ENCODE measurements around the gene RUNX1. TPM values are rescaled to one million over a fixed set of nuclear protein-coding genes. Genes with fewer than 3 reads are reported as not detected.

The RUNX1 gene
- total RNA-seq, 1 experiment from 2014 or later, result 95.4 TPM

DNA sequence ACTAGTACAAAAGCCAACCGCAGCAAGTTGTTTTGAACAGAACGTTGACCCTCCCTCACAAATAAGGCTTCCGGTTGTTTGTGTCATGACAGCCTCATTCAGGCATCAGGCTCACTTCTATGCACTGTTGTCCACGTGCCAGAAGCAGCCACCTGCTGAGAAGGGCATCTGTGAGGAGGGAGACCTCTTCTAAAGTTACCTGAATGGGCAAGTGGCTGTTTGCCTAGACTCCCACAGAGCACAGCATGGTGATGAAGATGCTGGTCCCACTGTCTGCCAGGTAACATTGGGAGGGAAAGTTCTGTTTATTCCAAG, 204.2 kb downstream of the RUNX1 start:
- Mint-ChIP-seq H3K36me3 (ENCODE audit: insufficient read depth, unreplicated experiment) (peaks cover 65% of the 10 kb centered on the region), H3K9me3 (ENCODE audit: low read depth, unreplicated experiment) (no peaks in the 10 kb centered on the region), H3K27me3 (ENCODE audit: unreplicated experiment) (no peaks in the 10 kb centered on the region), H3K4me1 (ENCODE audit: low read depth, unreplicated experiment) (peaks cover 56% of the 10 kb centered on the region), H3K4me3 (ENCODE audit: low read depth, unreplicated experiment) (peak overlapping the region; percentile 27), H3K27ac (ENCODE audit: unreplicated experiment) (no peak overlapping the region)
- no TSS peak for BruUV-seq (replicated peaks)
- TF ChIP-seq, protein P1, sequence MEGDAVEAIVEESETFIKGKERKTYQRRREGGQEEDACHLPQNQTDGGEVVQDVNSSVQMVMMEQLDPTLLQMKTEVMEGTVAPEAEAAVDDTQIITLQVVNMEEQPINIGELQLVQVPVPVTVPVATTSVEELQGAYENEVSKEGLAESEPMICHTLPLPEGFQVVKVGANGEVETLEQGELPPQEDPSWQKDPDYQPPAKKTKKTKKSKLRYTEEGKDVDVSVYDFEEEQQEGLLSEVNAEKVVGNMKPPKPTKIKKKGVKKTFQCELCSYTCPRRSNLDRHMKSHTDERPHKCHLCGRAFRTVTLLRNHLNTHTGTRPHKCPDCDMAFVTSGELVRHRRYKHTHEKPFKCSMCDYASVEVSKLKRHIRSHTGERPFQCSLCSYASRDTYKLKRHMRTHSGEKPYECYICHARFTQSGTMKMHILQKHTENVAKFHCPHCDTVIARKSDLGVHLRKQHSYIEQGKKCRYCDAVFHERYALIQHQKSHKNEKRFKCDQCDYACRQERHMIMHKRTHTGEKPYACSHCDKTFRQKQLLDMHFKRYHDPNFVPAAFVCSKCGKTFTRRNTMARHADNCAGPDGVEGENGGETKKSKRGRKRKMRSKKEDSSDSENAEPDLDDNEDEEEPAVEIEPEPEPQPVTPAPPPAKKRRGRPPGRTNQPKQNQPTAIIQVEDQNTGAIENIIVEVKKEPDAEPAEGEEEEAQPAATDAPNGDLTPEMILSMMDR (IDR thresholded peaks at IDR 0.05; ENCODE audit: unreplicated experiment), result no peak
- intact Hi-C loops (cut with micrococcal nuclease; ENCODE audit: unreplicated experiment), result loop anchor here (5.0 to 10.0 kb wide), 2 partner anchors 37 to 150 kb away; no protein-coding TSS in a partner anchor
- CTCF ChIA-PET, result interaction anchor here (0.5 to 2.0 kb wide), 2 partner anchors 99 to 311 kb away, joined by 3 to 6 read pairs; no protein-coding TSS in a partner anchor
- no peak for DNase-seq

DNA sequence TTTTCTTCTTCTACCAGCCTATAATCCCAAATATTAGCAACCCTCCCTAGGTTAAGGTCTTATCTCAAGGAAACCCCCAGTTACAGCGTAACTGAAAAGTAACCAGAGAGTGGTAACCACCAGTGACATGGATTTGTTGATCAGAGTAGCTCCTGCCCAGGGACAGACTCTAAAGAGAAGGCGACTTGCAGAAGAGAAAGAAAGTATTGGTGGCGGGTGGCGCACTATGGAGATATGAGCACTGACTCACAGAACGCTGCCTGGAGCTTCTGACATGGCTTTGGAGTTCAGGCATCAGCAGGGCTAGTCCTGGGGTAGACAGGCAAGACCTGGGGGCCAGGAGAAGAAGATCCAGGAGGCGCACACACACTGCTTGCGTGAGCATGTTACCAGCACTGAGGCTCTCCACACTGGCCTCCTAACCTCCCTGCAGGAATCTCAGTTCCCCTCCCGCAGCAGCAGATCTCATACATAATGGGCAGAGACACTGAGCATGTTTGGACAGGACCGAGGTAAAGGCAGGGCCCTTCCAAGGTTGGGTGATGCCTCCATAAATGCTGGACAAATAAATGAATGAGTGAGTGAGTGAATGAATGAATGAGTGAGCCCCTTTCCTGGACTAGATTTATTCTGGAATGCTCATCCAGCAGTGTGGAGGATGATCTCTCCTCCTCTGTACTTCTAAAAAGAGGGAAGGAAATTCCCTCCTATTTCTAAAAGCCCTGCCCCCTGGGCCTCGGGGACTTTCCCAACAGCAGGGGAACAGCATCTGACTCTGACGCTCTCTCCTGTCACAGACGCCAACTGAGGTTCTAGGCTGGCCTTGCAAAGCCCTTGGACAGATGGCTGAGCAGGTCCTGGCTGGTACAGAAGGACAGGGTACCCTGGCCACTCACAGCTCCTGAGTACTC, 204.8 kb downstream of the RUNX1 start:
- intact Hi-C loops (cut with micrococcal nuclease; ENCODE audit: unreplicated experiment), result loop anchor here (10.0 kb wide), 1 partner anchor 149 kb away; no protein-coding TSS in a partner anchor
- Mint-ChIP-seq H3K4me1 (ENCODE audit: low read depth, unreplicated experiment) (peaks cover 60% of the 10 kb centered on the region), H3K27me3 (ENCODE audit: unreplicated experiment) (no peaks in the 10 kb centered on the region), H3K9me3 (ENCODE audit: low read depth, unreplicated experiment) (no peaks in the 10 kb centered on the region), H3K36me3 (ENCODE audit: insufficient read depth, unreplicated experiment) (peaks cover 70% of the 10 kb centered on the region), H3K27ac (ENCODE audit: unreplicated experiment) (no peak overlapping the region), H3K4me3 (ENCODE audit: low read depth, unreplicated experiment) (peak overlapping the region; percentile 27)
- no TSS peak for BruUV-seq (replicated peaks)
- TF ChIP-seq, protein P1 (IDR thresholded peaks at IDR 0.05; ENCODE audit: unreplicated experiment), result no peak
- DNase-seq, result no peak
- CTCF ChIA-PET, result interaction anchor here (0.7 kb wide), 1 partner anchor 422 kb away, joined by 3 read pairs; no protein-coding TSS in a partner anchor

- CTCF ChIA-PET, result no interaction called here
- Mint-ChIP-seq H3K4me3 (ENCODE audit: low read depth, unreplicated experiment) (no peak overlapping the region), H3K36me3 (ENCODE audit: insufficient read depth, unreplicated experiment) (peaks cover 75% of the 10 kb centered on the region), H3K4me1 (ENCODE audit: low read depth, unreplicated experiment) (peaks cover 64% of the 10 kb centered on the region), H3K27me3 (ENCODE audit: unreplicated experiment) (no peaks in the 10 kb centered on the region), H3K9me3 (ENCODE audit: low read depth, unreplicated experiment) (no peaks in the 10 kb centered on the region), H3K27ac (ENCODE audit: unreplicated experiment) (no peak overlapping the region)
- DNase-seq, result no peak
- TF ChIP-seq, protein P1 (IDR thresholded peaks at IDR 0.05; ENCODE audit: unreplicated experiment), result no peak
- intact Hi-C loops (cut with micrococcal nuclease; ENCODE audit: unreplicated experiment), result loop anchor here (10.0 kb wide), 1 partner anchor 149 kb away; no protein-coding TSS in a partner anchor
- BruUV-seq (replicated peaks), result no TSS peak
Measured at GRCh38 chr21:34843562-34843961, 205.5 kb downstream of the RUNX1 start.

DNA sequence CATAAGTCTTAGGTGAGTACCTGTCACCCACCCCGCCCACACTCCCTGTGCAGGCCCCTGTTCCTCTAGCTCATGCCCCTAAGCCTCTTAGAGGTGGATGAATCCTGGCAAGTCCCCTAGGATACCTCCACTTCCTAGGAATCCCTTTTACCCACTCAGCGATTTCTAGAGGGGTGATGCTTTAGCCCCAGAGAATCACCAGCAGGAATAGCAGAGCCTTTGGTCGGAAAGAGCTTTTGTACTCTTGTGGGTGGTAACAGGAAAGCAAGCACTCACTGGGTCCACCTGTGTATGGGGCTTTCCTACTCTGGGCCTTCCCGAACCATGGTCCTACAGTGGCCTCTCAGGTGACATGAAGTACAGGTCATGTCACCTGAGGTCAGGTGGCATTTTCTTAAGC, 207.9 kb downstream of the RUNX1 start:
- DNase-seq, result no peak
- H3K27ac Mint-ChIP-seq (ENCODE audit: unreplicated experiment), result no peak overlapping the region
- peaks cover 71% of the 10 kb centered on the region for H3K36me3 Mint-ChIP-seq (ENCODE audit: insufficient read depth, unreplicated experiment)
- CTCF ChIA-PET, result no interaction called here
- no TSS peak for BruUV-seq (replicated peaks)
- H3K9me3 Mint-ChIP-seq (ENCODE audit: low read depth, unreplicated experiment), result no peaks in the 10 kb centered on the region
- H3K4me1 Mint-ChIP-seq (ENCODE audit: low read depth, unreplicated experiment), result peaks cover 61% of the 10 kb centered on the region
- intact Hi-C loops (cut with micrococcal nuclease; ENCODE audit: unreplicated experiment), result loop anchor here (10.0 kb wide), 1 partner anchor 146 kb away; no protein-coding TSS in a partner anchor
- no peaks in the 10 kb centered on the region for H3K27me3 Mint-ChIP-seq (ENCODE audit: unreplicated experiment)
- TF ChIP-seq, protein P1 (IDR thresholded peaks at IDR 0.05; ENCODE audit: unreplicated experiment), result no peak
- H3K4me3 Mint-ChIP-seq (ENCODE audit: low read depth, unreplicated experiment), result no peak overlapping the region
